MCF 10A (cell line): ENCODE data around the gene VASP. TPM values are rescaled to one million over a fixed set of nuclear protein-coding genes. Genes with fewer than 3 reads are reported as not detected.
A peak's percentile ranks its signal among the peaks of the same experiment; 100 is the strongest.

ENCODE experiments used
- BruUV-seq: library from RNA; stranded (reverse); fragments of 400-500 nt; replicated peaks from 2 replicates; lab custom pipeline; 2021; lab: Mats Ljungman, UMichigan
- CTCF ChIA-PET: fragments of 300-600 bp; sonication (Branson Sonifier 250); formaldehyde crosslinking; extraction: SDS; loops from one replicate; lab custom pipeline; 2021; ENCODE audit warnings: antibody characterized with exemption, inconsistent platforms; lab: Yijun Ruan, JAX
- POLR2A ChIA-PET: fragments of 300-600, 350-650 bp; sonication (Branson Sonifier 250); formaldehyde crosslinking; extraction: SDS; loops from one replicate; lab custom pipeline; 2020; ENCODE audit warnings: antibody characterized with exemption, inconsistent platforms; lab: Yijun Ruan, JAX
- DNase-seq: peaks from one replicate; pipeline ENCODE4 v3.0.0-alpha.2; 2018; ENCODE audit not compliant: unreplicated experiment
- H3K27ac Mint-ChIP-seq: one replicate; pipeline ENCODE4 v1.8.0; 2022; ENCODE audit warnings: mild to moderate bottlenecking, low read depth, mixed read lengths; ENCODE audit not compliant: unreplicated experiment
- H3K27me3 Mint-ChIP-seq: one replicate; pipeline ENCODE4 v1.8.0; 2022; ENCODE audit warnings: mixed read lengths; ENCODE audit not compliant: insufficient read depth, unreplicated experiment
- H3K36me3 Mint-ChIP-seq: one replicate; pipeline ENCODE4 v1.8.0; 2022; ENCODE audit warnings: mild to moderate bottlenecking, moderate library complexity, mixed read lengths; ENCODE audit not compliant: insufficient read depth, unreplicated experiment
- H3K4me1 Mint-ChIP-seq: one replicate; pipeline ENCODE4 v1.8.0; 2022; ENCODE audit warnings: mixed read lengths; ENCODE audit not compliant: insufficient read depth, unreplicated experiment
- H3K4me3 Mint-ChIP-seq: one replicate; pipeline ENCODE4 v1.8.0; 2022; ENCODE audit warnings: mild to moderate bottlenecking, moderate library complexity, mixed read lengths; ENCODE audit not compliant: unreplicated experiment
- H3K9me3 Mint-ChIP-seq: one replicate; pipeline ENCODE4 v1.8.0; 2022; ENCODE audit warnings: mixed read lengths; ENCODE audit not compliant: unreplicated experiment
- intact Hi-C: fragments of 100-400 bp; cut with micrococcal nuclease; formaldehyde crosslinking; loops from 2 replicates; pipeline ENCODE4 v1.14.1; 2022
- total RNA-seq: library from RNA; stranded (reverse); gene quantifications from 2 replicates; pipeline ENCODE4 v1.2.3, GENCODE V29; 2022
- TF ChIP-seq, protein P1 (sequence below): fragments of 200-600 bp; IDR thresholded peaks from one replicate; pipeline ENCODE4 v1.8.0; 2022; ENCODE audit warnings: antibody characterized with exemption, mild to moderate bottlenecking; ENCODE audit not compliant: unreplicated experiment

Gene VASP
- total RNA-seq, 1 experiment from 2014 or later: 178 TPM

DNA sequence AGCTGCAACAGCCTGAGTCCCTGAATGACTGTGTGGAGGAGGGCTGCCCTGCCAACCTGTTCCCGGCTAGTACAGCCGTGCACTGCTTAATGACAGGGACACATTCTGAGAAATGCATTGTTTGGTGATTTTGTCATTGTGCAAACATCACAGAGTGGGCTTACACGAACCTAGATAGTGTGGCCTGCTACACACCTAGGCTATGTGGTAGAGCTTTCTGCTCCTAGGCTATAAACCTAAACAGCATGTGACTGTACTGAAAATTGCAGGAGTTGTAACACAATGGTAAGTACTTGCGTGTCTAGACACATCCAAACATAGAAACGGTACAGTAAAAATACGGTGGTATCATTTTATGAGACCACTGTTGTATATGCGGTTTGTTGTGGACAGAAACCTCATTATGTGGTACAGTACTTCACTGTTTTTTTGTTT lies 35.0 kb downstream of the VASP start:
- no peak overlapping the region for H3K4me3 Mint-ChIP-seq
- TF ChIP-seq, protein P1, sequence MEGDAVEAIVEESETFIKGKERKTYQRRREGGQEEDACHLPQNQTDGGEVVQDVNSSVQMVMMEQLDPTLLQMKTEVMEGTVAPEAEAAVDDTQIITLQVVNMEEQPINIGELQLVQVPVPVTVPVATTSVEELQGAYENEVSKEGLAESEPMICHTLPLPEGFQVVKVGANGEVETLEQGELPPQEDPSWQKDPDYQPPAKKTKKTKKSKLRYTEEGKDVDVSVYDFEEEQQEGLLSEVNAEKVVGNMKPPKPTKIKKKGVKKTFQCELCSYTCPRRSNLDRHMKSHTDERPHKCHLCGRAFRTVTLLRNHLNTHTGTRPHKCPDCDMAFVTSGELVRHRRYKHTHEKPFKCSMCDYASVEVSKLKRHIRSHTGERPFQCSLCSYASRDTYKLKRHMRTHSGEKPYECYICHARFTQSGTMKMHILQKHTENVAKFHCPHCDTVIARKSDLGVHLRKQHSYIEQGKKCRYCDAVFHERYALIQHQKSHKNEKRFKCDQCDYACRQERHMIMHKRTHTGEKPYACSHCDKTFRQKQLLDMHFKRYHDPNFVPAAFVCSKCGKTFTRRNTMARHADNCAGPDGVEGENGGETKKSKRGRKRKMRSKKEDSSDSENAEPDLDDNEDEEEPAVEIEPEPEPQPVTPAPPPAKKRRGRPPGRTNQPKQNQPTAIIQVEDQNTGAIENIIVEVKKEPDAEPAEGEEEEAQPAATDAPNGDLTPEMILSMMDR: no peak
- no peaks in the 10 kb centered on the region for H3K9me3 Mint-ChIP-seq
- H3K27me3 Mint-ChIP-seq: no peaks in the 10 kb centered on the region
- H3K27ac Mint-ChIP-seq: no peak overlapping the region
- no TSS peak for BruUV-seq
- ChIA-PET CTCF (interaction anchor here (0.6 to 2.3 kb wide), 2 partner anchors 16 to 793 kb away, joined by 3 to 7 read pairs; no protein-coding TSS in a partner anchor), POLR2A (interaction anchor here (0.8 to 1.9 kb wide), 3 partner anchors 35 to 99 kb away, joined by 3 to 7 read pairs (median 4); partner anchors contain the start of gene OPA3)
- H3K36me3 Mint-ChIP-seq: no peaks in the 10 kb centered on the region
- DNase-seq: no peak
- intact Hi-C loops: no loop called here
- H3K4me1 Mint-ChIP-seq: peaks cover 7% of the 10 kb centered on the region

DNA sequence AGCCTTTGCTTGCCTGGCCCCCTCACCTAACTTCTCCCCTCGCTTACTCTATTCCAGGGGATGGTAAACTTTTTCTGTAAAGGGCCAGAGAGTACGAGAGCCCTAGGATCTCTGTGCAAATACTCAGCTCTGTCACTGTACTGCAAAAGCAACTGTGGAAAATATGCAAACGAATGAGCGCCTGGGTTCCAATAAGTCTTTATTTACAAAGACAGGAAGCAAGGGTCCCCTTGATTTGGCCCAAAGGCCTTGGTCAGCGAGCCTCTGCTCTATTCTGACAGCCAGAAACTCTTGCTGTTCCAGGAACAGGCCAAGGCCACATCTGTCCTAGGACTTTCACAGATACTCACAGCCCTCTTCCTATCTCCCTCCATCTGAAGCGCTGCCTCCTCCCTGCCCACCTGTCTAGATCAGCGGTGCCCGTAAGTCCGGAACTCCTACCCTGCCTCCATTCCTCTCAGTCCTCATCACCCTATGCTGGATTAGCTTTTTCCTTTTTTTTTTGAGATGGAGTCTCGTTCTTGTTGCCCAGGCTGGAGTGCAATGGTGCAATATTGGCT lies 40.0 kb downstream of the VASP start:
- Mint-ChIP-seq H3K4me3 (no peak overlapping the region), H3K9me3 (no peaks in the 10 kb centered on the region), H3K36me3 (no peaks in the 10 kb centered on the region), H3K4me1 (peaks cover 31% of the 10 kb centered on the region), H3K27me3 (no peaks in the 10 kb centered on the region), H3K27ac (no peak overlapping the region)
- ChIA-PET POLR2A (interaction anchor here (0.7 to 2.5 kb wide), 5 partner anchors 18 to 94 kb away, joined by 3 to 9 read pairs (median 5); no protein-coding TSS in a partner anchor), CTCF (interaction anchor here (1.3 to 1.7 kb wide), 4 partner anchors 11 to 62 kb away, joined by 3 to 8 read pairs (median 4); no protein-coding TSS in a partner anchor)
- no TSS peak for BruUV-seq
- TF ChIP-seq, protein P1: no peak
- no peak for DNase-seq
- intact Hi-C loops: no loop called here

DNA sequence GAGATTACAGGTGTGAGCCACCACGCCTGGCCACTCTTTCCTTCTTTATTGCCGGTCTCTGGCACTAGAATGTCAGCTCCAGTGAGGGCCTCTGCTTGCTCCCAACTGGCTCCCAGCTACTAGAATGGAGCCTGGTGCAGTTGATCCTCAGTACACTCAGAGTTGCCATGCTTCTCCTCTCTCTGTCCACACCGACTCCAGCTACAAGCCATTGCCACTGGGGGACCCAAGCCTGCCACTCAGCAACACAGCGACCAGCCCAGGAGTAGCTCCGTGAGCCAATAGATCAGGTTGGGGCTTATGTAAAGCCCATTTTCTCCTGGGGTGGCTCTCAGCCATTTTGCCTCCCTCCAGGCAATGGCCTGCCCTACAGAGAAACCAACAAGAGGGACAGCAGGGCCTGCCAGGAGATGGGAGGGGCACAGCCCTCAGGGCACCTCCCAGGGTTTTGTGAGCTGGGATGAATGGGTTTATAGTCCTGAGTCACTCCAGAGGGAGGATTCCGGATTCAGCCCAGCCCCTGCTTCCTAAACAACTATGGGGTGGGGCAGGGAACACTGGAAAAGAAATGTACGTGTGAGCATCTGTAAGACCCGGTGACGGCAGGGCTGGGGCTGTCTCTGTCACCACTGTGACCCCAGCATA lies 40.8 kb downstream of the VASP start:
- Mint-ChIP-seq H3K9me3 (no peaks in the 10 kb centered on the region), H3K4me3 (peak overlapping the region; percentile 52), H3K27me3 (no peaks in the 10 kb centered on the region), H3K36me3 (no peaks in the 10 kb centered on the region), H3K27ac (peak overlapping the region; percentile 92), H3K4me1 (peaks cover 31% of the 10 kb centered on the region)
- ChIA-PET POLR2A (interaction anchor here (0.6 to 2.5 kb wide), 10 partner anchors 18 to 144 kb away, joined by 3 to 9 read pairs (median 4); partner anchors contain the start of genes QPCTL and SNRPD2), CTCF (interaction anchor here (0.5 to 1.7 kb wide), 6 partner anchors 10 to 137 kb away, joined by 3 to 8 read pairs (median 4); no protein-coding TSS in a partner anchor)
- TF ChIP-seq, protein P1: no peak
- DNase-seq: peak; percentile 96
- intact Hi-C loops: no loop called here
- BruUV-seq: no TSS peak

DNA sequence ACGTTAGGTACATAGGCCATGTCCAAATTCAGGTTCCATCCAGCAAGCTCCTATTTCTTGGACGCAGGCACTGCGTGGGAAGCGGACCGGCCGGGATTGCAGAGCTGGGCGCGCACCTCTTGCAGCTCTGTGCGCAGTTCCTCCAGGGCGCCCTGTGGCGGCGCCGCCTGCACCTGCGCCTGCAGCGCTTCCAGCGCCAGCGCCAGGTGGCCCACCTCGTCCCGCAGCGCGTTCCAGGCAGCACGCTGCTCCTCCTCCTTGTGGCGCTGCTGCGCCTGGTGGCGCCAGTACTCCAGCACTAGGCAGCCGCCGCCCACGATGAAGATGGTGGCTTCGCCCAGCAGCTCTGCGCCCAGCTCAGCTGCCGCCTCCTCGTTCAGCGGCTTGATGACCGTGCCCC lies 46.2 kb downstream of the VASP start:
- no TSS peak for BruUV-seq
- Mint-ChIP-seq H3K4me1 (peaks cover 18% of the 10 kb centered on the region), H3K4me3 (no peak overlapping the region)

More for the DNA sequence above, 46.2 kb downstream of the VASP start:
- Mint-ChIP-seq H3K9me3 (no peaks in the 10 kb centered on the region), H3K36me3 (no peaks in the 10 kb centered on the region), H3K27ac (no peak overlapping the region), H3K27me3 (no peaks in the 10 kb centered on the region)
- intact Hi-C loops: no loop called here
- ChIA-PET POLR2A (no interaction called here), CTCF (interaction anchor here (0.7 kb wide), 1 partner anchor 37 kb away, joined by 3 read pairs; no protein-coding TSS in a partner anchor)
- TF ChIP-seq, protein P1: no peak
- DNase-seq: no peak
